Inferior parietal cortex (tissue), 1 donor: Measurements from ENCODE around the gene MYEOV.

Experiments
- DNase-seq: peaks from one replicate; pipeline ENCODE4 v3.0.0-alpha.2; 2016; ENCODE audit errors: extremely low spot score

The MYEOV gene

GRCh38 chr11:69265911-69266510, 27.9 kb upstream of the MYEOV start:
- no peak for DNase-seq

- no peak for DNase-seq
Observed at GRCh38 chr11:69267395-69267805, 26.6 kb upstream of the MYEOV start.

GRCh38 chr11:69268911-69269310, 25.0 kb upstream of the MYEOV start:
- no peak for DNase-seq

GRCh38 chr11:69269388-69269787, 24.6 kb upstream of the MYEOV start:
- no peak for DNase-seq

- DNase-seq, result no peak
Observed at GRCh38 chr11:69269926-69270697, 23.8 kb upstream of the MYEOV start.

- DNase-seq, result no peak
Observed at GRCh38 chr11:69270941-69271340, 23.0 kb upstream of the MYEOV start.

GRCh38 chr11:69272055-69272454, 21.9 kb upstream of the MYEOV start:
- no peak for DNase-seq

- no peak for DNase-seq
Observed at GRCh38 chr11:69272831-69273485, 21.0 kb upstream of the MYEOV start.

GRCh38 chr11:69273571-69273970, 20.4 kb upstream of the MYEOV start:
- DNase-seq, result no peak

GRCh38 chr11:69274531-69275016, 19.4 kb upstream of the MYEOV start:
- DNase-seq, result no peak

- DNase-seq, result no peak
Observed at GRCh38 chr11:69275178-69275577, 18.8 kb upstream of the MYEOV start.

- DNase-seq, result no peak
Observed at GRCh38 chr11:69276165-69276564, 17.8 kb upstream of the MYEOV start.

GRCh38 chr11:69277074-69277809, 16.7 kb upstream of the MYEOV start:
- no peak for DNase-seq

- DNase-seq, result no peak
Observed at GRCh38 chr11:69278091-69278867, 15.7 kb upstream of the MYEOV start.

- no peak for DNase-seq
Observed at GRCh38 chr11:69280451-69280850, 13.5 kb upstream of the MYEOV start.

- no peak for DNase-seq
Observed at GRCh38 chr11:69280994-69281393, 13.0 kb upstream of the MYEOV start.

- DNase-seq, result no peak
Observed at GRCh38 chr11:69283446-69283845, 10.5 kb upstream of the MYEOV start.

- no peak for DNase-seq
Observed at GRCh38 chr11:69284081-69284511, 9.9 kb upstream of the MYEOV start.

GRCh38 chr11:69285091-69285490, 8.9 kb upstream of the MYEOV start:
- no peak for DNase-seq

GRCh38 chr11:69285766-69286165, 8.2 kb upstream of the MYEOV start:
- DNase-seq, result no peak
